MCF 10A (cell line): Measurements from ENCODE around the gene VPREB1. TPM values are rescaled to one million over a fixed set of nuclear protein-coding genes. Genes with fewer than 3 reads are reported as not detected.

Source experiments
- BruUV-seq: library from RNA; stranded (reverse); fragments of 400-500 nt; replicated peaks from 2 replicates; lab custom pipeline; 2021; lab: Mats Ljungman, UMichigan
- CTCF ChIA-PET: fragments of 300-600 bp; sonication (Branson Sonifier 250); formaldehyde crosslinking; extraction: SDS; loops from one replicate; lab custom pipeline; 2021; ENCODE audit warnings: antibody characterized with exemption, inconsistent platforms; lab: Yijun Ruan, JAX
- POLR2A ChIA-PET: fragments of 300-600, 350-650 bp; sonication (Branson Sonifier 250); formaldehyde crosslinking; extraction: SDS; loops from one replicate; lab custom pipeline; 2020; ENCODE audit warnings: antibody characterized with exemption, inconsistent platforms; lab: Yijun Ruan, JAX
- DNase-seq: peaks from one replicate; pipeline ENCODE4 v3.0.0-alpha.2; 2018; ENCODE audit not compliant: unreplicated experiment
- H3K27ac Mint-ChIP-seq: one replicate; pipeline ENCODE4 v1.8.0; 2022; ENCODE audit warnings: mild to moderate bottlenecking, low read depth, mixed read lengths; ENCODE audit not compliant: unreplicated experiment
- H3K27me3 Mint-ChIP-seq: one replicate; pipeline ENCODE4 v1.8.0; 2022; ENCODE audit warnings: mixed read lengths; ENCODE audit not compliant: insufficient read depth, unreplicated experiment
- H3K36me3 Mint-ChIP-seq: one replicate; pipeline ENCODE4 v1.8.0; 2022; ENCODE audit warnings: mild to moderate bottlenecking, moderate library complexity, mixed read lengths; ENCODE audit not compliant: insufficient read depth, unreplicated experiment
- H3K4me1 Mint-ChIP-seq: one replicate; pipeline ENCODE4 v1.8.0; 2022; ENCODE audit warnings: mixed read lengths; ENCODE audit not compliant: insufficient read depth, unreplicated experiment
- H3K4me3 Mint-ChIP-seq: one replicate; pipeline ENCODE4 v1.8.0; 2022; ENCODE audit warnings: mild to moderate bottlenecking, moderate library complexity, mixed read lengths; ENCODE audit not compliant: unreplicated experiment
- H3K9me3 Mint-ChIP-seq: one replicate; pipeline ENCODE4 v1.8.0; 2022; ENCODE audit warnings: mixed read lengths; ENCODE audit not compliant: unreplicated experiment
- intact Hi-C: fragments of 100-400 bp; cut with micrococcal nuclease; formaldehyde crosslinking; loops from 2 replicates; pipeline ENCODE4 v1.14.1; 2022
- total RNA-seq: library from RNA; stranded (reverse); gene quantifications from 2 replicates; pipeline ENCODE4 v1.2.3, GENCODE V29; 2022
- TF ChIP-seq, protein P1 (sequence below): fragments of 200-600 bp; IDR thresholded peaks from one replicate; pipeline ENCODE4 v1.8.0; 2022; ENCODE audit warnings: antibody characterized with exemption, mild to moderate bottlenecking; ENCODE audit not compliant: unreplicated experiment

The VPREB1 gene
- total RNA-seq, 1 experiment from 2014 or later: not detected

DNA sequence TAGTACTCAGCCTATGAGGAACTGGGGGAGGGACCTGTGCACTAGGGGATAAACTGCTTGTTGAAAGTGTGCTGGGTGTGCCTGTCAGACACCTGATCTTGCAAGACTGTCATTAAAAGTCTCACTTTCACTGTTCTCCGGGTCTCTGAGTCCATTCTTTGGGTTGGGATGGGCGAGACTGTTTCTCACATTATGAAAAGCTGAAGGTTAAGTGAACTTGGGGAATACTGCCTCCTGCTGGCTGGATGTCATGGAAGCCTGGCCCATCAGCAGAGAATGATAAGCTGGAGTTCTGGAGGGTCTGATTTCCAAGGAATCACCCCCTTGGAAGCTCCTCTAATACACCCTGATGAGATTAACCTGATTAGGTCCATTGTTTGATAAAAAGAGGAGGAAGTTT, 9.0 kb upstream of the VPREB1 start:
- Mint-ChIP-seq H3K9me3 (no peaks in the 10 kb centered on the region), H3K4me1 (no peaks in the 10 kb centered on the region), H3K27ac (no peak overlapping the region), H3K36me3 (no peaks in the 10 kb centered on the region), H3K27me3 (peaks cover 8% of the 10 kb centered on the region), H3K4me3 (no peak overlapping the region)
- DNase-seq: peak; percentile 49
- TF ChIP-seq, protein P1, sequence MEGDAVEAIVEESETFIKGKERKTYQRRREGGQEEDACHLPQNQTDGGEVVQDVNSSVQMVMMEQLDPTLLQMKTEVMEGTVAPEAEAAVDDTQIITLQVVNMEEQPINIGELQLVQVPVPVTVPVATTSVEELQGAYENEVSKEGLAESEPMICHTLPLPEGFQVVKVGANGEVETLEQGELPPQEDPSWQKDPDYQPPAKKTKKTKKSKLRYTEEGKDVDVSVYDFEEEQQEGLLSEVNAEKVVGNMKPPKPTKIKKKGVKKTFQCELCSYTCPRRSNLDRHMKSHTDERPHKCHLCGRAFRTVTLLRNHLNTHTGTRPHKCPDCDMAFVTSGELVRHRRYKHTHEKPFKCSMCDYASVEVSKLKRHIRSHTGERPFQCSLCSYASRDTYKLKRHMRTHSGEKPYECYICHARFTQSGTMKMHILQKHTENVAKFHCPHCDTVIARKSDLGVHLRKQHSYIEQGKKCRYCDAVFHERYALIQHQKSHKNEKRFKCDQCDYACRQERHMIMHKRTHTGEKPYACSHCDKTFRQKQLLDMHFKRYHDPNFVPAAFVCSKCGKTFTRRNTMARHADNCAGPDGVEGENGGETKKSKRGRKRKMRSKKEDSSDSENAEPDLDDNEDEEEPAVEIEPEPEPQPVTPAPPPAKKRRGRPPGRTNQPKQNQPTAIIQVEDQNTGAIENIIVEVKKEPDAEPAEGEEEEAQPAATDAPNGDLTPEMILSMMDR: peak; percentile 46
- intact Hi-C loops: loop anchor here (1.0 kb wide), 1 partner anchor 27 kb away; no protein-coding TSS in a partner anchor
- ChIA-PET POLR2A (no interaction called here), CTCF (interaction anchor here (0.6 to 1.1 kb wide), 9 partner anchors 11 to 189 kb away, joined by 3 to 8 read pairs (median 3); no protein-coding TSS in a partner anchor)
- no TSS peak for BruUV-seq

DNA sequence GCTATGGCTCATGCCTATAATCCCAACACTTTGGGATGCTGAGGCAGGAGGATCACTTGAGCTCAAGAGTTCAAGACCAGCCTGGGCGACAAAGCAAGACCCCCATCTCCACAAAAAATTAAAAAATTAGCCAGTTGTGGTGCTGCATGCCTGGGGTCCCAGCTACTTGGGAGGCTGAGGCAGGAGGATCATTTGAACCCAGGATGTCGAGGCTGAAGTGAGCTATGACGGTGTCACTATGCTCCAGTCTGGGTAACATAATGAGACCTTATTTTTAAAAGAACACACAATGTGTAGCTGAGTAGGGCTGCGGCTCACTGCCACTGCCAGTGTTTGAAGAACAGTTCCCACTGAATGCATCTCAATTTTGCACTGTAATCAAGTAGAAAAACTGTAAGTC, 7.1 kb upstream of the VPREB1 start:
- no TSS peak for BruUV-seq

DNA sequence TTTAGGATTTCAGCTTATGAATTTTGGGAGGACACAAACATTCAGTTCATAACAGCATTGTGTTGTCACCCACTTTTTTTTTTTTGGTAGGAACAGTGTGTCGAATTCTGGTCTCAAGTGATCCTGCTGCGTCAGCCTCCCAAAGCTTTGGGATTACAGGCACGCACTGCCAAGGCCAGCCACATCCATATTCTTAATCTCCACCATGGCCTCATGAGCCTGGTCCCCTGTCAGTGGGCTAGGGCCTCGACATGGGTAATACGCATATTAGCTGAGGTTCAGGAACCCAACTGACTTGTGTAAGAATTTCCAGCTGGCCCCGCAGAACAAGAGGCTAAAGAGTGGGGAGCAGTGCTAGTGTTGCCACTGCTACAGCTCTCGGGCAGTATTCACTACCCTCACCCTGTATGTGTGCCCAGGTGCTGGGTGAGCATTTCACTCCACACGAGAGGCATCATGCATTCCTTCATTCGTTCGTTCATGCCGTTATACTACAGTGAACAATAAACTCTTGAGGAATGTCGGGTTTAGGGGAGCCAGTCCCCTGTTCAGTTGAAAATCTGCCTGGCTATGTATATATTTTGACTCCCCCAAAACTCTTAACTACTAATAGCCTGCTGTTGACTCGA, 5.2 kb upstream of the VPREB1 start:
- Mint-ChIP-seq H3K9me3 (no peaks in the 10 kb centered on the region), H3K27me3 (peaks cover 23% of the 10 kb centered on the region), H3K4me1 (no peaks in the 10 kb centered on the region), H3K27ac (no peak overlapping the region), H3K4me3 (no peak overlapping the region), H3K36me3 (no peaks in the 10 kb centered on the region)
- CTCF ChIA-PET: interaction anchor here (1.0 kb wide), 1 partner anchor 39 kb away, joined by 3 read pairs; no protein-coding TSS in a partner anchor
- no peak for DNase-seq
- POLR2A ChIA-PET: no interaction called here
- TF ChIP-seq, protein P1: no peak
- intact Hi-C loops: no loop called here
- BruUV-seq: no TSS peak

More for the DNA sequence above, 7.1 kb upstream of the VPREB1 start:
- no peaks in the 10 kb centered on the region for H3K36me3 Mint-ChIP-seq
- H3K27me3 Mint-ChIP-seq: peaks cover 23% of the 10 kb centered on the region
- POLR2A ChIA-PET: no interaction called here
- H3K4me1 Mint-ChIP-seq: no peaks in the 10 kb centered on the region
- H3K27ac Mint-ChIP-seq: no peak overlapping the region
- no peak for DNase-seq
- TF ChIP-seq, protein P1: no peak
- H3K9me3 Mint-ChIP-seq: no peaks in the 10 kb centered on the region
- CTCF ChIA-PET: interaction anchor here (0.7 to 1.5 kb wide), 5 partner anchors 10 to 113 kb away, joined by 3 to 4 read pairs (median 3); no protein-coding TSS in a partner anchor
- intact Hi-C loops: no loop called here
- H3K4me3 Mint-ChIP-seq: no peak overlapping the region

DNA sequence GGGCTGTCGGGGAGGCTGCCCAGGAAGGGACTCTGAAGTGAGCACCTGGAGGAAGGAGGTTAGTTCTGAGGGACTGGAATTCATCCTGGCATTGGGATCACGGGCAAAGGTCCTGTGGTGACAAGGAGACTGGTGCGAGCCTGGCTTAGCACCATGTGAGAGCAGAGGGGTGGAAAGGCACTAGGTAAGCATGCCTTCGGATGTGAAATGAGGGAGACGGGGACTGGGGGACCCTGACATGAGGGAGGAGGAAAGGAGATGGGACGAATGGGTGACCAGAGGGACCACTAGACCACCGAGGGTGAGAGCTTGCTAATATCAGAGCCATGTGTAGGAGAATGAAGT, 3.1 kb upstream of the VPREB1 start:
- H3K27ac Mint-ChIP-seq: no peak overlapping the region
- TF ChIP-seq, protein P1: no peak
- H3K9me3 Mint-ChIP-seq: no peaks in the 10 kb centered on the region
- intact Hi-C loops: no loop called here
- no TSS peak for BruUV-seq
- no peak for DNase-seq
- peaks cover 23% of the 10 kb centered on the region for H3K27me3 Mint-ChIP-seq
- ChIA-PET CTCF (interaction anchor here (0.7 kb wide), 1 partner anchor 34 kb away, joined by 3 read pairs; no protein-coding TSS in a partner anchor), POLR2A (interaction anchor here (0.5 kb wide), 1 partner anchor 42 kb away, joined by 3 read pairs; no protein-coding TSS in a partner anchor)
- no peaks in the 10 kb centered on the region for H3K36me3 Mint-ChIP-seq
- no peak overlapping the region for H3K4me3 Mint-ChIP-seq
- H3K4me1 Mint-ChIP-seq: no peaks in the 10 kb centered on the region
